Stomach (tissue), 4 donors: Measurements from ENCODE around the gene TBC1D16.

Experiments used
- POLR2A ChIP-seq, 4 donors: fragments of 450-650 bp; IDR thresholded peaks; one replicate each; pipeline ENCODE4 v1.6.1; 2016; ENCODE audit warnings: antibody characterized with exemption in 4 of 4, control low read depth in 2 of 4, mild to moderate bottlenecking in 1 of 4, moderate library complexity in 1 of 4
- TF ChIP-seq, protein P1 (sequence below), 7 experiments: fragments of 450-650 bp in 4 of 7; fragments of 200-600 bp in 3 of 7; sonication (generic) in 3 of 7; IDR thresholded peaks; one replicate each; pipeline ENCODE4 v1.5.1; 2016 to 2019; ENCODE audit warnings: antibody characterized with exemption in 7 of 7, control low read depth in 2 of 7, mild to moderate bottlenecking in 1 of 7

DNA sequence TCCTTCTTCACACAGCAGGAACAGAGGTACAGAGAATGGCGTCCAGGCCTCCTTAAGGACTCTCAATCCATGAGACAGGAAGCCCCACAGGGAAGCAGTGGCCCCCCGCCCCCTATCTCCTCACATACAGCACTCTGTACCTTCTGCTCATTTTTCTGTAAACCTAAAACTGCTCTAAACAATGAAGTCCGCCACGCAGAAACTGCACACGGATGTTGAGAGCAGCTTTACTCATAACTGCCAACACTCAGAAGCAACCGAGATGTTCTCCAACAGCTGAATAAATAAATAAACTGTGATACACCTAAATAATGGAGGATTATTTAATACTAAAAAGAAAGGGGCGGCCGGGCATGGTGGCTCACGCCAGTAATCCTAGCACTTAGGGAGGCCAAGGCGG, 9.9 kb downstream of the TBC1D16 start:
- TF ChIP-seq POLR2A (IDR thresholded peaks at IDR 0.05), result no peak
- TF ChIP-seq, protein P1, sequence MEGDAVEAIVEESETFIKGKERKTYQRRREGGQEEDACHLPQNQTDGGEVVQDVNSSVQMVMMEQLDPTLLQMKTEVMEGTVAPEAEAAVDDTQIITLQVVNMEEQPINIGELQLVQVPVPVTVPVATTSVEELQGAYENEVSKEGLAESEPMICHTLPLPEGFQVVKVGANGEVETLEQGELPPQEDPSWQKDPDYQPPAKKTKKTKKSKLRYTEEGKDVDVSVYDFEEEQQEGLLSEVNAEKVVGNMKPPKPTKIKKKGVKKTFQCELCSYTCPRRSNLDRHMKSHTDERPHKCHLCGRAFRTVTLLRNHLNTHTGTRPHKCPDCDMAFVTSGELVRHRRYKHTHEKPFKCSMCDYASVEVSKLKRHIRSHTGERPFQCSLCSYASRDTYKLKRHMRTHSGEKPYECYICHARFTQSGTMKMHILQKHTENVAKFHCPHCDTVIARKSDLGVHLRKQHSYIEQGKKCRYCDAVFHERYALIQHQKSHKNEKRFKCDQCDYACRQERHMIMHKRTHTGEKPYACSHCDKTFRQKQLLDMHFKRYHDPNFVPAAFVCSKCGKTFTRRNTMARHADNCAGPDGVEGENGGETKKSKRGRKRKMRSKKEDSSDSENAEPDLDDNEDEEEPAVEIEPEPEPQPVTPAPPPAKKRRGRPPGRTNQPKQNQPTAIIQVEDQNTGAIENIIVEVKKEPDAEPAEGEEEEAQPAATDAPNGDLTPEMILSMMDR (IDR thresholded peaks at IDR 0.05), result no peak
